ENCODE results near the gene TRPC4.

DNA sequence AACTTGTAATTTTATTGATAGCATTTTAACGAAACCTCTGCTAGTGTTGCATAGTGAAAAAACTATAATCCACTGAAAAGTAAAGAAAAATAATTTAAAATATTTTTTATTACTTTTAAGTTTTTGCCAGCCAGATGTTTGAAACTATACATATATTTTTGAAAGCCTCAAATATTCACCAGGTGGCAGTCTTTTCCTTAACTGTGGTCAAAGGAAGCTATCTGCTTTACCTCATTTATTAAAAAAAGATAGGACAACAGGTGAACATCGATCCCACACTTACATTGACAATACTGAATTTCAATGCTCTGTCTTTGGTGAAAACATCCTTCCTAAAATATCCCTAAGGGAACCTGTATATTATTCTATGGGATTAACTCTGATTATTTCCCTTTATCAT, 100.5 kb downstream of the TRPC4 start:
- TF ChIP-seq, protein P1, sequence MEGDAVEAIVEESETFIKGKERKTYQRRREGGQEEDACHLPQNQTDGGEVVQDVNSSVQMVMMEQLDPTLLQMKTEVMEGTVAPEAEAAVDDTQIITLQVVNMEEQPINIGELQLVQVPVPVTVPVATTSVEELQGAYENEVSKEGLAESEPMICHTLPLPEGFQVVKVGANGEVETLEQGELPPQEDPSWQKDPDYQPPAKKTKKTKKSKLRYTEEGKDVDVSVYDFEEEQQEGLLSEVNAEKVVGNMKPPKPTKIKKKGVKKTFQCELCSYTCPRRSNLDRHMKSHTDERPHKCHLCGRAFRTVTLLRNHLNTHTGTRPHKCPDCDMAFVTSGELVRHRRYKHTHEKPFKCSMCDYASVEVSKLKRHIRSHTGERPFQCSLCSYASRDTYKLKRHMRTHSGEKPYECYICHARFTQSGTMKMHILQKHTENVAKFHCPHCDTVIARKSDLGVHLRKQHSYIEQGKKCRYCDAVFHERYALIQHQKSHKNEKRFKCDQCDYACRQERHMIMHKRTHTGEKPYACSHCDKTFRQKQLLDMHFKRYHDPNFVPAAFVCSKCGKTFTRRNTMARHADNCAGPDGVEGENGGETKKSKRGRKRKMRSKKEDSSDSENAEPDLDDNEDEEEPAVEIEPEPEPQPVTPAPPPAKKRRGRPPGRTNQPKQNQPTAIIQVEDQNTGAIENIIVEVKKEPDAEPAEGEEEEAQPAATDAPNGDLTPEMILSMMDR (IDR thresholded peaks at IDR 0.05) = no peak
- no peak for TF ChIP-seq POLR2A (IDR thresholded peaks at IDR 0.05)
- no peak for TF ChIP-seq POLR2AphosphoS5 (IDR thresholded peaks at IDR 0.05)
